ENCODE results near the gene MRPS23. TPM values are rescaled to one million over a fixed set of nuclear protein-coding genes. Genes with fewer than 3 reads are reported as not detected.
A peak's percentile ranks its signal among the peaks of the same experiment; 100 is the strongest.

Gene MRPS23
- total and polyA plus RNA-seq, 12 donors: 9.9 to 132 (median 75.5) TPM

DNA sequence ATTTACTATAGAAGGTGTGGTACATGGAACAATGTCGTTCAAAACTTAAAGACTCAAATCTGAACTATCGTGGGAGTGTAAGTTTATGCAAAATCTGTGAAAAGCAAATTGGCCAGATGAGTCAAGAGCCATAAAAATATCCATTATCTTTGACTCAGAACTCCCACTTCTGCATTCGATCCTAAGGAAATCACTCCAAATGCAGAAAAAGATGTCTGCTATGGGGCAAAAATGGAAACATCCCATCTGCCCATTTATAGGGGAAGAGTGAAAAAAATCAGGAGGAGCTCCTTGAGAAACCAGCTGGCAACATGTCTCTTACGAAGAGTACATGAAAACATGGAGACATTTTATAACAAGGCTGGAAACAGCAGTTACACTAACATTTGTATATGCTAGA is 61.1 kb downstream of the MRPS23 start:
- no peaks in the 10 kb centered on the region for H3K36me3 ChIP-seq
- no peak overlapping the region for H3K27ac ChIP-seq
- peaks cover 0 to 19% (median 4%) of the 10 kb centered on the region in 9 donors for H3K4me1 ChIP-seq
- H3K9me3 ChIP-seq: no peaks in the 10 kb centered on the region
- TF ChIP-seq, protein P1, sequence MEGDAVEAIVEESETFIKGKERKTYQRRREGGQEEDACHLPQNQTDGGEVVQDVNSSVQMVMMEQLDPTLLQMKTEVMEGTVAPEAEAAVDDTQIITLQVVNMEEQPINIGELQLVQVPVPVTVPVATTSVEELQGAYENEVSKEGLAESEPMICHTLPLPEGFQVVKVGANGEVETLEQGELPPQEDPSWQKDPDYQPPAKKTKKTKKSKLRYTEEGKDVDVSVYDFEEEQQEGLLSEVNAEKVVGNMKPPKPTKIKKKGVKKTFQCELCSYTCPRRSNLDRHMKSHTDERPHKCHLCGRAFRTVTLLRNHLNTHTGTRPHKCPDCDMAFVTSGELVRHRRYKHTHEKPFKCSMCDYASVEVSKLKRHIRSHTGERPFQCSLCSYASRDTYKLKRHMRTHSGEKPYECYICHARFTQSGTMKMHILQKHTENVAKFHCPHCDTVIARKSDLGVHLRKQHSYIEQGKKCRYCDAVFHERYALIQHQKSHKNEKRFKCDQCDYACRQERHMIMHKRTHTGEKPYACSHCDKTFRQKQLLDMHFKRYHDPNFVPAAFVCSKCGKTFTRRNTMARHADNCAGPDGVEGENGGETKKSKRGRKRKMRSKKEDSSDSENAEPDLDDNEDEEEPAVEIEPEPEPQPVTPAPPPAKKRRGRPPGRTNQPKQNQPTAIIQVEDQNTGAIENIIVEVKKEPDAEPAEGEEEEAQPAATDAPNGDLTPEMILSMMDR (IDR thresholded peaks at IDR 0.05): no peak
- ATAC-seq (no peak), DNase-seq (no peak)
- 71 to 75% methylated on average over 4 of the region's 4 CpGs for WGBS, 2 donors
- intact Hi-C loops (cut with DNase I): no loop called here
- peaks cover 0 to 20% (median 0%) of the 10 kb centered on the region in 7 donors for H3K27me3 ChIP-seq
- no peak overlapping the region for H3K4me3 ChIP-seq

GRCh38 chr17:57785022-57785421 is 64.8 kb downstream of the MRPS23 start:
- peaks cover 6 to 47% (median 24%) of the 10 kb centered on the region in 9 donors for H3K4me1 ChIP-seq
- DNase-seq (peak; percentile 62 to 67), ATAC-seq (peak; percentile 30 to 79 (median 68))
- no peak overlapping the region for H3K4me3 ChIP-seq
- WGBS, 2 donors: 59% methylated on average over 7 of the region's 7 CpGs
- peaks cover 0 to 16% (median 0%) of the 10 kb centered on the region in 7 donors for H3K27me3 ChIP-seq
- no peaks in the 10 kb centered on the region for H3K36me3 ChIP-seq
- intact Hi-C loops (cut with DNase I): loop anchor here in 1 of 10 donors (1.0 kb wide), 1 partner anchor 22 kb away; no protein-coding TSS in a partner anchor
- H3K27ac ChIP-seq: peak overlapping the region in 5 of 10 donors; percentile 24 to 53 (median 35)
- TF ChIP-seq, protein P1 (IDR thresholded peaks at IDR 0.05): no peak
- H3K9me3 ChIP-seq: no peaks in the 10 kb centered on the region

Other genes with a start within 250 kb of the MRPS23 start
- not detected for gene CCDC182, start 104.7 kb downstream of the MRPS23 start, total RNA-seq
- not detected for gene CCDC182, start 104.7 kb downstream of the MRPS23 start, polyA plus RNA-seq
- 10 to 100 TPM; 38.3 to 65.0 (median 47.2) TPM for gene CUEDC1, start 105.4 kb upstream of the MRPS23 start, total RNA-seq
- gene CUEDC1, start 105.4 kb upstream of the MRPS23 start, polyA plus RNA-seq: 10 to 100 TPM; 26.9 to 33.1 TPM
- gene VEZF1, start 138.2 kb upstream of the MRPS23 start, total RNA-seq: 10 to 100 TPM; 56.2 to 81.2 (median 61.5) TPM
- 10 to 100 TPM; 17.5 to 21.7 TPM for gene VEZF1, start 138.2 kb upstream of the MRPS23 start, polyA plus RNA-seq
- gene SRSF1, start 157.2 kb upstream of the MRPS23 start, total RNA-seq: 100 to 1,000 TPM in 3 of 10 donors, 10 to 100 TPM in 7; 79.8 to 130 (median 94.7) TPM
- 10 to 100 TPM; 70.3 to 76.3 TPM for gene SRSF1, start 157.2 kb upstream of the MRPS23 start, polyA plus RNA-seq
- gene DYNLL2, start 233.4 kb upstream of the MRPS23 start, total RNA-seq: 100 to 1,000 TPM in 2 of 10 donors, 10 to 100 TPM in 8; 73.4 to 105 (median 83.5) TPM
- gene DYNLL2, start 233.4 kb upstream of the MRPS23 start, polyA plus RNA-seq: 10 to 100 TPM; 45.3 to 46.1 TPM

Measured in heart right ventricle (tissue), 16 donors.